ENCODE measurements around the gene ABCC9. TPM values are rescaled to one million over a fixed set of nuclear protein-coding genes. Genes with fewer than 3 reads are reported as not detected.
"Not testable (repeated sequence)": the region's sequence is repeated elsewhere in the genome, so short reads cannot be mapped to it uniquely, and the experiment has no call there.

Gene ABCC9
- total RNA-seq, 1 experiment from 2014 or later, result not detected

DNA sequence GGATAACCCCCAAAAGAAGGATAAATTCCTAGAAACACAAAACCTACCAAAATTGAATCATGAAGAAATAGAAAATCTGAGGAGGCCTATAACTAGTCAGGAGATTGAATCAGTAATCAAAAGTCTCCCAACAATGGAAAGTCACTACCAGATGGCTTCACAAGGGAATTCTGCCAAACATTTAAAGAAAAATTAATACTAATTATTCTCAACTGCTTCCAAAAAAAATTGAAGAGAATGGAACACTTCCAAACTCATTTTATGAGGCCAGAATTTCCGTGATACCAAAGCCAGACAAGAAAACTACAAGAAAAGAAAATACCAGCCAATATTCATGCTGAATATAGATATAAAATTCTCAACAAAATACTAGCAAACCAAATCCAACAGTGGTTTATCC, 7.8 kb upstream of the ABCC9 start:
- no peak overlapping the region for H3K4me3 ChIP-seq (ENCODE audit: insufficient read depth, low read depth, low read length)
- no peaks in the 10 kb centered on the region for H3K36me3 ChIP-seq (replicated peaks; ENCODE audit: control insufficient read depth, insufficient read depth, low read length)
- no peak for DNase-seq
- H3K27me3 ChIP-seq (ENCODE audit: control insufficient read depth, insufficient read depth, low read length), result no peaks in the 10 kb centered on the region

DNA sequence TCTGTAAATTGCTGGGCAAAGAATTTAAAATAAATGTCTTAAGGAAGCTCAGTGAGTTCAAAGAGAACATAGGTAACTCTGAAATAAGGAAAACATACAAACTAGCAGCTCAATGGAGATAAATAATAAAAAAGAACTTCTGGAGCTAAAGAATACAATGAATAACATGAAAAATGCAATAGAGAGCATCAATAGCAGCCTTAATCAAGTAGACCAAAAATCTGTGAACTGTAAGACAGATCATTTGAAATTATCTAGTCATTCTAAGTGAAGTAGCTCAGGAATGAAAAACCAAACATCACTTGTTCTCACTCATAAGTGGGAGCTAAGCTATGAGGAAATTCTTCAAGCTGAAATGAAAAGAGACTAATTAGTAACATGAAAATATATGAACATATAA, 5.8 kb upstream of the ABCC9 start:
- Histone ChIP-seq H3K27me3 (ENCODE audit: control insufficient read depth, insufficient read depth, low read length) (peaks cover 8% of the 10 kb centered on the region), H3K4me3 (ENCODE audit: insufficient read depth, low read depth, low read length) (no peak overlapping the region), H3K36me3 (replicated peaks; ENCODE audit: control insufficient read depth, insufficient read depth, low read length) (no peaks in the 10 kb centered on the region)
- DNase-seq, result no peak

DNA sequence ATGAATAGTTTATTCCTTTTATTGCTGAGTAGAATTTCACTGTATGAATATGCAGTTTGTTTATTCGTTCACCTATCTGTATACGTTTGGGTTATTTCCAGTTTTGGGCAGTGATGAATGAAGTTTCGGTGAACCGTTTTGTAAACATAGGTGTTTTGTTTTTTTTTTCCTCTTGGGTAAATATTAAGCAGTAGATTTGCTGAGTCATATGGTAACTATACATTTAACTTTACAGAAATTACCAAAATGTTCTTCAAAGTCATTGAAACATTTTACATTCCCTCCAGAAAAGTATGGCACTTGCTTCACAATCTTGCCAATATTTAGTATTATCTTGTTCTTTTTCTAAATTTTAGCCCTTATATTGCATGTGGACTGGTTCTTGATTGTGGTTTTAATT, 3.8 kb upstream of the ABCC9 start:
- H3K27me3 ChIP-seq (ENCODE audit: control insufficient read depth, insufficient read depth, low read length), result peaks cover 27% of the 10 kb centered on the region
- no peaks in the 10 kb centered on the region for H3K36me3 ChIP-seq (replicated peaks; ENCODE audit: control insufficient read depth, insufficient read depth, low read length)
- no peak for DNase-seq
- H3K4me3 ChIP-seq (ENCODE audit: insufficient read depth, low read depth, low read length), result no peak overlapping the region

DNA sequence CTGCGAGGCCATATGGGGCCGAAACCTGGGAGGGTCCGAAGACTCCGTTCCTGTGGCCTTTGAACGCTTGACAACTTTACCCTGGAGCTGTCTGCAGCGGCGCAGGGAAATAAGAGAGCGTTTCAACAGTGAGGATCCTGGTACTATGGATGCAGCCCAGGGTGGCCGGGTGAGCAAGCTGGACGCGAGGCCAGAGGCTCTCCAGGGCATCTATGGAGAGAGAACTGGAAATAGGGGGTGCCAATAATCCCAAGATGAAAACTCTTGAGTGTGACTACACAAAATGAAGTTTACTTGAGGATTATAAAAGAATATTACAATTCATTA, 1.1 kb upstream of the ABCC9 start:
- H3K4me3 ChIP-seq (ENCODE audit: insufficient read depth, low read depth, low read length), result peak overlapping the region; percentile 47
- no peaks in the 10 kb centered on the region for H3K36me3 ChIP-seq (replicated peaks; ENCODE audit: control insufficient read depth, insufficient read depth, low read length)
- H3K27me3 ChIP-seq (ENCODE audit: control insufficient read depth, insufficient read depth, low read length), result peaks cover 34% of the 10 kb centered on the region
- DNase-seq, result no peak

DNA sequence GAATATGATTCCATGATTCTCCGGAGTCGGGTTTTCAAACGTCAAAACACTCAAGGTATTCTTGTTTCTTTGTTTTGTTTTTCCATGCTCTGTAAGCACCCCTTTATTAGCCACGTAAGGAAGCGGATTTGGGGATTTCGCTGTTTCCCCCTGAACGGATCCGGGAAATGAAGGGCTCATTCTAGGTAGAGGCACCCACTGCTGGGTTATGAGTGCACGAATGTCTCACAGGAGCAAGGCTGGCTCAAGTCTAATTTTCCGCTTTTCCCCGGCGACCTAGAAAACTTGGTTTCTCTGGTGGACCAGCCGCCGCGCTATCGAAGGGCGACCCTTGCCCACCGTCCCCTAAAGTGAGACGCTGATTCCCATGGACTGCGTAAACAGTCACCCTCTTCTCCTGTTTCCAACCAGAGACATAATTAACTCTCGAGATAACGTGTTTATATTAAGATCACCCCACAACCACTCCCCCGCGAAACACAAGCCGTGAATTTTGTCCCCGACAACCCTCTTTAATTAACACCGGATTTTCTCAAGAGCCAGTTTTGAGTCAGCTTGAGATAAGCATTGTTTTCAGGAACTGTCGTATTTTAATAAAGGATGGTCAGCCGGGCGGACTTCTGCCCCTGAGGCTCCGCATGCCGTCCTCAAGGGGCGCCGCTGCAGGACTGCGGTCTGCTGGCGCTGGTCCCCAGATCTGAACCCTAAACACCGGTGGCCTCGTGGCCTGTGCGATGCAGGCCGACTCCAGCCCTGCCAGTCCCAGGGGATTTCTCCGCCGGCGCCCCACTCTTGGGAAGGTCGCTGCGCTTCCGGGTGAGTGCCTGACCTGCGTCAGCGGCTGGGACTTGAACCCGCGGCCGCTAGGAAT, 515 bp upstream of the ABCC9 start:
- Histone ChIP-seq H3K36me3 (replicated peaks; ENCODE audit: control insufficient read depth, insufficient read depth, low read length) (no peaks in the 10 kb centered on the region), H3K4me3 (ENCODE audit: insufficient read depth, low read depth, low read length) (peak overlapping the region; percentile 47), H3K27me3 (ENCODE audit: control insufficient read depth, insufficient read depth, low read length) (peaks cover 34% of the 10 kb centered on the region)
- DNase-seq, result peak; percentile 63

DNA sequence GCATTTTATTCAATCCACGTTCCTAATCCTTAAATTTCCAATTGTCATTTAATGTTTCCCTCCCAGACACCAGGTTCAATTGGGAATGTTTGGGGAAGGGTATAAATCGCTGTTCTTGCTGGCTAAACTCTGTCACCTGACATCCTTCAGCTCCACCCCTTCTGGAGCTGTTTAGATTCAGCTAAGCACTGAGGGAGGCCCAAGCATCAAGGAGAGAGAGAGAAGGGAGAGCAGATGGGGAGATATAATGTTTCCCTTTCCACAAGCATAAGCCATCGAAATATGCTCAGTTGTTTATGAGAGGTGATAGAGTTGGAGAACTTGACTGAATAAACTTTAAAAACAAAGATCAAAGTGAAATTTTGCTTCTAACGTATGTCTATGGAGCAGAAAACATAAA, 1.8 kb downstream of the ABCC9 start:
- H3K36me3 ChIP-seq (replicated peaks; ENCODE audit: control insufficient read depth, insufficient read depth, low read length), result no peaks in the 10 kb centered on the region
- H3K27me3 ChIP-seq (ENCODE audit: control insufficient read depth, insufficient read depth, low read length), result peaks cover 34% of the 10 kb centered on the region
- H3K4me3 ChIP-seq (ENCODE audit: insufficient read depth, low read depth, low read length), result no peak overlapping the region
- DNase-seq, result peak; percentile 4

DNA sequence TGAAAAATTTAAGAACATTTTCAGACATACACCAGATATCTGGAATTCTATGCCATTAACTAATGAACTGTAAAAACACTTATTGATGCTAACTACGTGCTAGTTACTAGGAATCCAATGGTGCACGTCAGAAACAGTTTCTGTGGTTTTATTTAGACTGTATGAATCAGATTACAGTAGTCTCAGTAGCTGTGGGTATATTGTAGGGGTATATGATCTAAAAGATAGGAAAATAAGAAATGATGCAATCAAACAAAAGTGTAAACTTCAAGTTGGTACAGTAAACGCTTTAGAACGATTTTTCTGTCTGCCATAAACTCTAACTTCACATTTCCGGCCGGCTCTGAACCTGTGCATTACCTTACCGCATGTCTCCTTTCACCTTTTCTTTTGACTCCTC, 2.3 kb downstream of the ABCC9 start:
- Histone ChIP-seq H3K36me3 (replicated peaks; ENCODE audit: control insufficient read depth, insufficient read depth, low read length) (no peaks in the 10 kb centered on the region), H3K4me3 (ENCODE audit: insufficient read depth, low read depth, low read length) (no peak overlapping the region), H3K27me3 (ENCODE audit: control insufficient read depth, insufficient read depth, low read length) (peaks cover 34% of the 10 kb centered on the region)
- no peak for DNase-seq

DNA sequence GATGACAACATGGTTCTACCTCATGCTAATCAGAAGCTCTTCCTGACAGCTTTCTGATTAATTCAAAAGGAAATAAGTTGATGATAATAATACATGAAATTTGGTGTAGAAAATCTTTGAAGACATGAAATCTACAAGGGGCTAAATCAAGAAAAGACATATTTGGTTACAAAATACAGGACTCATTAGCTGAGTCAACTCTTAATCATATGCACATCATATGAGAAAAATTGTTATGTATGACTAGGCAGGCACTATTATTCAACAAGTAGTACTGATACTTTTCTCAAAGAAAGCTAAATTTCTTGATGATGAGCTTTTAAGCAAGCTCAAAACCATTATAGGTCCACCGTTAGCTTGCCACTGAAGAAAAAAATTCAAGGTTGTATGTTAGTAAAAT, 7.1 kb downstream of the ABCC9 start:
- DNase-seq, result no peak
- H3K36me3 ChIP-seq (replicated peaks; ENCODE audit: control insufficient read depth, insufficient read depth, low read length), result no peaks in the 10 kb centered on the region
- no peak overlapping the region for H3K4me3 ChIP-seq (ENCODE audit: insufficient read depth, low read depth, low read length)
- H3K27me3 ChIP-seq (ENCODE audit: control insufficient read depth, insufficient read depth, low read length), result peaks cover 2% of the 10 kb centered on the region; the same call in 1 of the 2 replicates

DNA sequence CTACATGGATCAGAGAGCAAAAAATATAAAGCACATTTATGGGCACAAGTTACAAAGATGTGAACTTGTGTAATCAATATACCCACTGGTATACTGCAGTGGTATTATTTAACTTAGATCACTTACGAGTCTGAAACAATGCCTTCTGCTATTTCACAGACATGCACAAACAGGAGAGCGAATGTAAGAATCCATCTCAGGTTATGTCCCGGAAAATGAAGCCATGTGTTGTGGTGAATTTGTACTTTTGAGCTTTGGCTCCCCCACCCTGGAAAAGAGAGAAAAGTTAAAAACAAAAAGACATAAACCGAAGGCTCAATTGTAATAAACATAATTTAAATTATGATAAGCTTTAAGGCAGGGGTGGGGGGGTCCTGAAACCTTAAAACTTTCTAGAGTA, 7.6 kb downstream of the ABCC9 start:
- Histone ChIP-seq H3K27me3 (ENCODE audit: control insufficient read depth, insufficient read depth, low read length) (no peaks in the 10 kb centered on the region; the same call in 1 of the 2 replicates), H3K36me3 (replicated peaks; ENCODE audit: control insufficient read depth, insufficient read depth, low read length) (no peaks in the 10 kb centered on the region), H3K4me3 (ENCODE audit: insufficient read depth, low read depth, low read length) (no peak overlapping the region)
- no peak for DNase-seq

DNA sequence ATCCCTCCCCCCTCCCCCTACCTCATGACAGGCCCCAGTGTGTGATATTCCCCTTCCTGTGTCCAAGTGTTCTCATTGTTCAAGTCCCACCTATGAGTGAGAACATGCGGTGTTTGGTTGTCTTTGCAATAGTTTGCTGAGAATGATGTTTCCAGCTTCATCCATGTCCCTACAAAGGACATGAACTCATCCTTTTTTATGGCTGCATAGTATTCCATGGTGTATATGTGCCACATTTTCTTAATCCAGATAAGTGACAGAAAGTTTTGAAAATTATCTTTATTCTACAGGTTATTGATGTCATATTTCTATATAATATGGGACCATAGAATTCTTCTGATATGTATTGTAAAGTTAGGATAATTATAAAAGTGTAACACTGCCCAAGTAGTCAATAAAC, 11.3 kb downstream of the ABCC9 start:
- not testable (repeated sequence) for H3K4me3 ChIP-seq (ENCODE audit: insufficient read depth, low read depth, low read length); H3K36me3 ChIP-seq (replicated peaks; ENCODE audit: control insufficient read depth, insufficient read depth, low read length); DNase-seq; H3K27me3 ChIP-seq (ENCODE audit: control insufficient read depth, insufficient read depth, low read length)

DNA sequence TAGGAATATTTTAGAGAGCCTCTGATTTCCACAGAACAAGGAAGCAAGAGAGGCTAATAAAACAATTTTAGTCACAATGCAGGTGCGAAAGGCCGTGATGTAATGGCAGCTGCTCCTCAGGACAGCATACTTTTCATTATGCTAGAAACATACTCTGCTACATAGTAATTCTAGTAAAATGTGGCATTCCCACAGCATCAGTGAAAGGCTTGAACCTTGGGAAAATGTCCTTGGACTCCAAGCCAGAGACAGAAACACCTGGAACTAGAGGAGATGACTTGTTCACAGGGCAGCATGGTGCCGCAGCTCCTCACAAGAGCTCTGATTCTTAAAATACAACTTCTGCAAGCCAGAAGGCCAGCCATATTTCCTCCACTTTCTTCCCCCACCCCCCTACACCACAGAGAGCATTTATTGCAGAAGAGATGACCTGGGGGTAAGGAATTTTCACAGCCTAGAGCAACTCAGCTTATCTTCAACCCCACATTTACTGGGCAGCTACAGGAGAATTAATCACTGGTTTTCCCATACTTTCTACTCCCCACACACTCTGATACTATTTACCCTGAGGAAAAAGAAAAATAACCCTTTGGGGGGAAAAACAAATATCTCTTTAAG, 15.8 kb downstream of the ABCC9 start:
- no peaks in the 10 kb centered on the region for H3K27me3 ChIP-seq (ENCODE audit: control insufficient read depth, insufficient read depth, low read length)
- no peak for DNase-seq
- H3K36me3 ChIP-seq (replicated peaks; ENCODE audit: control insufficient read depth, insufficient read depth, low read length), result no peaks in the 10 kb centered on the region
- no peak overlapping the region for H3K4me3 ChIP-seq (ENCODE audit: insufficient read depth, low read depth, low read length)

DNA sequence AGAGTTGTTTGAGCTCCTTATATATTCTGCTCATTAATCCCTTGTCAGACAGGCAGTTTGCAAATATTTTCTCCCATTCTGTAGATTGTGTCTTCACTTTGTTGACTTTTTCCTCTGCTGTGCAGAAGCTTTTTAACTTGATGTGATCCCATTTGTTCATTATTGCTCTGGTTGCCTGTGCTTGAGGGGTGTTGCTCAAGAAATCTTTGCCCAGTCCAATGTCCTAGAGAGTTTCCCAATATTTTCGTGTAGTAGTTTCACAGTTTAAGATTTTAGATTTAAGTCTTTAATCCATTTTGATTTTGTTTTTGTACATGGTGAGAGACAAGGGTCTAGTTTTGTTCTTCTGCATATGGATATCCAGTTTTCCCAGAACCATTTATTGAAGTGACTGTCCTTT, 19.8 kb downstream of the ABCC9 start:
- Histone ChIP-seq H3K36me3 (replicated peaks; ENCODE audit: control insufficient read depth, insufficient read depth, low read length) (no peaks in the 10 kb centered on the region), H3K27me3 (ENCODE audit: control insufficient read depth, insufficient read depth, low read length) (no peaks in the 10 kb centered on the region), H3K4me3 (ENCODE audit: insufficient read depth, low read depth, low read length) (no peak overlapping the region)
- DNase-seq, result no peak

DNA sequence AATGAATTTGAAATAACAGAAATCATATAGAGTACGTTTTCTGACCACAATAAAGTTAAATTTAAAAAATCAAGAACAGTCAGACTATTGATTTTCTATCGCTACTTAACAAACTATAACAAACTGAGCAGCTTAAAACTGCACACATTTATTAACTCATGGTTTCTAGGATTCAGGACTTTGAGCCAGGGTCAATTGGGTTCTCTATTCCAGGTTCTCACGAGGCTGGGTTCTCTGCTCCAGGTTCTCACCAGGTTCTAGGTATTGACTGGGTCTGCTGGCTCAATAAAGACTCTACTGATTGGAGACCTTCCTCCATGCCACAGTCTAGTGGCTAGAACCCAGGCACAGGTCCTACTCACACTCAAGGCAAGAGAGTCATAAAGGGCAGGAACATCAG, 22.8 kb downstream of the ABCC9 start:
- Histone ChIP-seq H3K36me3 (replicated peaks; ENCODE audit: control insufficient read depth, insufficient read depth, low read length) (no peaks in the 10 kb centered on the region), H3K4me3 (ENCODE audit: insufficient read depth, low read depth, low read length) (no peak overlapping the region), H3K27me3 (ENCODE audit: control insufficient read depth, insufficient read depth, low read length) (no peaks in the 10 kb centered on the region)
- DNase-seq, result no peak

DNA sequence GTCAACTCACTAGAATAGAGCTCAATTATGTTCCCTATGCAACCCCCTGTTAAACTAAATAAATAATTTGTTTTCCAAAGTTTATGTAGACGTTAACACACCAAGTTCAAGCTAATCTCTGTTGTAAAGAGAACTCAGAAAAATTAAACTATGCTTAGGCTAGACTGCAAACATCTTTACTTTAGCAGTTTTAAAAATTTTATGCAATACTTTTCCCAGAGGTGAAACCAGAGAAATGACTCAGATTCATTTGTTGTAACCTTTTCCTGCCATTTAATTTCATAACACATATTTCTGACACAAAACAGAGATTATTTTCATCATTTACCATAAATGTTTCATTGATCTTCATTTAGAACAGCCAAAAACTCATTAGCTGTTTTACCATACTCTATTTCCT, 27.4 kb downstream of the ABCC9 start:
- Histone ChIP-seq H3K4me3 (ENCODE audit: insufficient read depth, low read depth, low read length) (no peak overlapping the region), H3K27me3 (ENCODE audit: control insufficient read depth, insufficient read depth, low read length) (no peaks in the 10 kb centered on the region), H3K36me3 (replicated peaks; ENCODE audit: control insufficient read depth, insufficient read depth, low read length) (no peaks in the 10 kb centered on the region)
- no peak for DNase-seq

DNA sequence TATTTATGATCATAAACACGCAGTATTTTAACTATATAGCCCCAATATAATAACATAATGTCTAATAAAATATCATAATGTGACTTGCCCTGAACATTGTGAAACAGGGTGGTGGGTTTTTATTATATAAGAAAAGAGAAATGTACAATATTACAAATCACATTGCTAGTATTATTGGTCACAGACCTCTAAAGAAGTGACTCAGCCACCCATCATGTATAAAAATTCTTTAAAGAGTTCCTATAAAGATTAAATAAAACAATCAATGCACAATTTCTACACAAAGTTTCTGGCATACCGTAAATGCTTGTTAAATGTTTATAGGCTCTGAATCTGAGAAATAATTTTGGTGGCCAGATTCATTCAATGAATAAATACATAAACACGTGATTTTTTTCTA, 28.9 kb downstream of the ABCC9 start:
- Histone ChIP-seq H3K27me3 (ENCODE audit: control insufficient read depth, insufficient read depth, low read length) (no peaks in the 10 kb centered on the region), H3K36me3 (replicated peaks; ENCODE audit: control insufficient read depth, insufficient read depth, low read length) (no peaks in the 10 kb centered on the region), H3K4me3 (ENCODE audit: insufficient read depth, low read depth, low read length) (no peak overlapping the region)
- no peak for DNase-seq

Data from H7 (cell line).